OCI-M2 (cell line): ENCODE results near the gene GINS1.

Experiments
- DNase-seq: peaks from one replicate; lab custom pipeline; 2025; ENCODE audit not compliant: unreplicated experiment; lab: John Stamatoyannopoulos, UW

Gene GINS1

DNA sequence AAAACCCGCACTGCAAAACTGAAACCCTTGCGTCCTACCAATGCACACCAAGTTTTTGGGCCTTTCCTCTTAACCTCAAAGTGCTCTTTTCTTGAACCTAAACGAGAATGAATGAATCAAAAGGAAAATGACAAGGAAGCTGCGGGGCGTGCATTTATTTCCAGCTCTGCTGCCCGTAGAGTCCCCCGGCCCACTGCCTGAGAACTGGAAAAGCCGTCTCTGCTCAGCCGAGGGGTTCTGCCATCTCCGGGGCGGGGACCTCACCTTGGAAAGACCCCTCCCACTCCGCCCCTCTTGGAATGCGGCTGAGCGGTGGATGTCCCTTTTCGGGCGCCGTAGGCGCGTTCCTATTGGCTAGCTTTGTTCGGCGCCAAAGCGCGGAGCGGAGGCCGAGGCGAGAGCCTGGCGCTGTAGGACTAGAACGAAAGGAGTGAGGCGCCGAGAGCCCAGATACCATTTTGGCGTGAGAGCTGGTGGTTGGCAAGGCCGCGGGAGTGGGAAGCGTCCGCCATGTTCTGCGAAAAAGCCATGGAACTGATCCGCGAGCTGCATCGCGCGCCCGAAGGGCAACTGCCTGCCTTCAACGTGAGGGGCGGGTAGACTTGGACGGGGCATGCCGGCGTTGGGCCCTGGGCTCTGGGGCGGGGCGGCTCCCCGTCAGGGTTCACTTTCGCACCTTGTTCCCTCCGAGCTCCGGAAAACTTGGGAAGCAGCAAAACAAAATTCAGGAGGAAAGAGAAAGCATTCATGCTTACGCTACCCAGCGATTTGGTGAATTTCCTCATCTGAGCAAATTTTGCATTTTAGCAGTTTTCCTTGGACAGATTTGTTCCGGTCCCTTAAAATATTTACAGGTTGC, at the start of gene GINS1:
Gene GINS1, plus strand, starts transcription at position 363 of the 859 bp plus-strand sequence. Its CDS starts 148 bp downstream, at position 511.
- peak; percentile 68 for DNase-seq

DNA sequence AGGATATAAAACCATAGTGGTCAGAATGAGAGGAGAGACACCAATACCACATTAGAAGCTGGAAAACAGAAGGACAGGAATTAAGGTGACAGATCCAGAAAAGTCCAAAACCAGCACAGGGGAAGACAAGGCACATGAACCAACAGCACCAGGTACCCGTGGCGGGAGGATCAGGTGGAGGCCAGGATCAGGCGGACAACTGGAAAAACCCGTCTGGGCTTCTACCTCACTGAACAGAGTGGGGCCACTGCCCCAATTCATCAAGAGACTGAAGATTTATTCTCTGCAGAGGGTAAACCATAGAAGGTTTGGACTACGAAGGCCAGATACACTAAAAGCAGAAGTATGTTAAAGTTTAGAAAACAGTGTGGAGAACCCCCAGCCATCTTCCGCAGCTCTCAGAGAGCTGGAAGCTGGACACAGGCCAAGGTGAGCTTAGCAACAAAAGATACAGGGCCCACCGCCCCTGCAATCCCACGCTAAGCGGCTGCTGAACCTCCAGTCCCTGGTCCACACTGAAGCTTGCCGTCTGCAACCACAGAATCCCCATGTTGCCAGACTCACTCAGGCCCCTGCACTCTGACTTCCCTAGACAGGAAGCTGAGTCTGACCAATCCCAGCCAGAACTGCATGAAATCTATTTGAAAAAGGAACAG, 46.7 kb upstream of the GINS1 start:
- DNase-seq, result no peak

DNA sequence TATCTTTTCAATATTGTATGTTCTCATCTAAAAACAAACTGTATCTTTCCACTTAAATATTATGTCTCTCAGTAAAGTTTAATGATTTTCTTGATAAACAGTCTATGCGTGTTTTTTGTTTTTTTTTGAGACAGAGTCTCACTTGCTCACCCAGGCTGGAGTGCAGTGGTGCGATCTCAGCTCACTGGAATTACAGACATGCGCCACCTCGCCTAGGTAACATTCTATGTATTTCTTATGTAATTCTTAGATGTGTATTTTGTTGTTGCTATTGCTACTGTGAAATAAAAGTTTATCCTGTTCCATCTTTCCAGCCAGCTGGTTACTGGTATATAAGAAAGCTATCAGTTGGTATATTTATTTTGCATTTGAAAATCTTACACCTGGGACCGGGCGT, 46.2 kb upstream of the GINS1 start:
- no peak for DNase-seq

DNA sequence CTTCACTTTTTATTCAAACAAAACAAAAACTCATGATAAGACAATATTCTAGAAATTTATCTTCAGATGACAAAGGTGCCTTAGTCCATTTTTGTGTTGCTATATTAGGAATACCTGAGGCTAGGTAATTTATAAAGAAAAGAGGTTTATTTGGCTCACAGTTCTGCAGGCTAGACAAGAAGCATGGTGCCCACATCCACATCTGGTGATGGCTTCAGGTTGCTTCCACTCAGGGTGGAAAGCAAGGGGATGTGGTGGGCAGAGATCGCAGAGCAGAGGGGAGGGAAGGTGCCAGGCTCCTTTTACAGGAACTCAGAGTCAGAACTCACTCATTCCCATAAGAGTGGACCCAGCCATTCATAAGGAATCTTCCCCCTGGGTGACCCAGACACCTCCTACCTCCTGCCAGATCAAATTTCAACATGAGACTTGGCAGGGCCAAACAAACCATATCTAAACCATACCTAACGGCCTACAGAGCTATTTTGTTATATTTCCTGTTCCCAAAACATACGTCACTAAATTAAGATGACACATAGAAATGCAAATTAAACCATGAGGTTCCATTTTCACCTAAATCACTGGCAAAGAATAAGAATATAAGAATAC, 43.2 kb upstream of the GINS1 start:
- DNase-seq, result no peak

DNA sequence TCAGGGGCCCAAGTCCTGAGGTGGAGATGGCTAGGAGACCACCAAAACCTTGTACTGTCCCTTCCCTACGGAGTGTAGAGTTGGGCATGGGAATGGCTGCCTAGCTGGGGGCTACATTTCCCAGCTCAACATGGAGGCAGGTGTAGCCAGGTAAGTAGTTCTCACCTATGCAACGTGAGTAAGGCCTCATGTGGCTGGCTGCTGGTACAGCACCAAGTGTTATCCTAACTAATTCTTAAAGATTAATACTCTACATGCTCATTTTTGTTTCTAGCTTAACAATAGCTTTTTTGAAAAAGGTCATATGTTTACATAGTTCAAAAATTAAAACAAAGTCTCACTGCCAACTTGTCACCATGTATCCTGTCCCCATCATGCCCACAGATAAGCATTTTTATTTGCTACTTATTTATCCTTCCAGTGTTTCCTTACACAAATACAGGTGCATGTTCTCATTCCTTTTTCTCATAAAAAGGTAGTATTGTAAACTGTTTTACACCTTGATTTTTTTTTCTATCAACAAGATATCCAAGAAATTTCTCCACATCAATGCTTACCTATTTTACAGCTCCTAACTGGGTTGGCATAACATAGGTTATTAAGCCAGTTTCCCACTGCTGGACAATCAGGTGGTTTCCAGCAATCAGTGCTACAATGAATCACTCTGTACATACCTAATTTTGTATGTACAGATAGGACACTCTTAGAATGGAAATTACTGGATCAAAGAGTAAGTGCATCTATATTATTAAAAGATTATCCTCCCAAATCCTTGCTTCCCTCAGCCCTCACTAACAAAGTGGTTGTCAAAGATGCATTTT, 42.4 kb upstream of the GINS1 start:
- DNase-seq, result no peak

DNA sequence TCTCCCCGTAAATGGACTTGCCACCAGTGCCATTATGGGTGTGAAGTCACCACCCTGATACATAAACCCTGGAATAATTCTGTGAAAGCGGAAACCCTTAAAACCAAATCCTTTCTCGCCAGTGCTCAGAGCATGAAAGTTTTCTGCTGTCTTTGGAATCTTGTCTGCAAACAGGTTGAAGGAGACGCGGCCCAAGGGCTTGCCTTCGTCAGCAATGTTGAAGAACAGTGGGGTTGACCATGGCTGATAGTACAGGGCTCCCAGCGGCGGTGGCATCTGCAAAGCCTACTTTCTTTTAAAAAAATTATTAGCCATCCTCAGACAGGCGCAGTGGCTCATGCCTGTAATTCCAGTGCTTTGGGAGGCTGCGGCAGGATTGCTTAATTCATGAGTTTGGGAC, 38.9 kb upstream of the GINS1 start:
- no peak for DNase-seq

DNA sequence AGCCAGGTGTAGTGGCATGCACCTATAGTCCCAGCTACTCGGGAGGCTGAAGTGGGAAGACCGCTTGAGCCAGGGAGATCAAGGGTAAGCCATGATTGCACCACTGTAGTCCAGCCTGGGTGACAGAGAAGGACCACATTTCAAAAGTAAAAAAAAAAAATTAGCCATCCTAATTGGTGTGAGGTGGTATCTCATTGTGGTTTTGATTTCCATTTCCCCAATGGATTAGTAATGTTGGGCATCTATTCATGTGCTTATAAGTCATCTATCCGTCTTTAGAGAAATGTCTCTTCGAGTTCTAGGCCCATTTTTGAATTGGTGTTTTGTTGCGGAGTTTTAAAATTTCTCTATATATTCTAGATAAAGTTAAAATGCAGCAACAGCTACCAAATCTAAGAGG, 38.5 kb upstream of the GINS1 start:
- no peak for DNase-seq

DNA sequence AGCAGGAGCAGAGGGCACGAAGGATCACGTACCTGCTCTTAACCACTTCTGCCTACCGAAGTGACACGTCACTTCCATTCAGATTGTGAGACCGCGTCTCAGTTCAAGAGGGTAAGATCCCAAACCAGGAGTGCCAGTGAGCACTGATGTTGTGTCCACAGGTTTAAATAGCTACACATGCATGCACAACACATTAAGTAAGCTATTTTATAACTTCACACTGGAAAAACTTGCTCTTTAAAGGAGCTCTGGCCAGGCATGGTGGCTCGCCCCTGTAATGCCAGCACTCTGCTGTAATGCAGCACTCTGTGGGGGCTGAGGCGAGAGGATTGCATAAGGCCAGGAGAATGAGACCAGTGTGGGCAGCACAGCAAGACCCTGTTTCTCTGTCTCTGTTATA, 37.9 kb upstream of the GINS1 start:
- DNase-seq, result no peak

DNA sequence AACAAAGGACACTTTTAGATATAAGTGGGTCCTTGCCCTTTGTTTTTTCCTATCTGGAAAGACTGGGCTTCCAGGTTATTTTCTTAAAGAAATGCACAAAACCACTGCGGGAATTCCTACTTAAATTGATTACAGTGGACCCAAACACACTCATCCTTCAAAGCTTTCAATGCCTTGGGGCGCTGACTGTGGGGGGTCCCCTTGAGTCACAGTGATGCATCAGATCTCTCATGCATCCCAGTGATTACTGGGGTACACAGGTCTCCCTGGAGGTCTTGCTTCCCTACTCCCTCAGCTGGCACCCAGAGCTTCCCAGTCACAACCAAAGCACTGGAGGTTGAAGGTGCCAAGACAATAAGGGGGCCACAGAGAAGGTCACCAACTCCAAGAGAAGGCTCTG, 37.5 kb upstream of the GINS1 start:
- DNase-seq, result no peak

DNA sequence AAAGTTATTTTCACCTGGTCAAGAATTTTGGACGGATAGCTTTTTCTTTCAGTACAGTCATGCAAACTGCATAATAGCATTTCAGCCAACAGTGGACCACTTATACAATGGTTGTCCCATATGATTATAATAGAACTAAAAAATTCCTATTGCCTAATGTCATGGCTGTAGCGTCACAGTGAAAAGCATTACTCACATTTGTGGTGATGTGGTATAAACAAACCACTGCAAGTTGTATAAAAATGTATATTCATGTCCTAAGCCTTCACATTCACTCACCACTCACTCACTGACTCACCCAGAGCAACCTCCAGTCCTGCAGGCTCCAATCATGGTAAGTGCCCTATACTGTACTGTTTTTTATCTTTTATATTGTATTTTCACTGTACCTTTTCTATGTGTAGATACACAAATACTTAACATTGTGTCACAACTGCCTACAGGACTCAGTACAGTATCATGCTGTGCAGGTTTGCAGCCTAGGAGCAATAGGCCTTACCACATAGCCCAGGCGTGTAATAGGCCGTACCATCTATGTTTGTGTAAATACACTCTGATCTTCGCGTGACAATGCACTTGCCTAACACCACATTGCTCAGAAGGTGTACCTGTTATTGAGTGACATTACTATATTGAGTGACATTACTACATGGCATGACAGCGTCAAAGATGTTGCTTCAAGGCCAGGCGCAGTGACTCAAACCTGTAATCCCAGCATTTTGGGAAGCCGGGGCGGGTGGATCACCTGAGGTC, 34.7 kb upstream of the GINS1 start:
- DNase-seq, result no peak

DNA sequence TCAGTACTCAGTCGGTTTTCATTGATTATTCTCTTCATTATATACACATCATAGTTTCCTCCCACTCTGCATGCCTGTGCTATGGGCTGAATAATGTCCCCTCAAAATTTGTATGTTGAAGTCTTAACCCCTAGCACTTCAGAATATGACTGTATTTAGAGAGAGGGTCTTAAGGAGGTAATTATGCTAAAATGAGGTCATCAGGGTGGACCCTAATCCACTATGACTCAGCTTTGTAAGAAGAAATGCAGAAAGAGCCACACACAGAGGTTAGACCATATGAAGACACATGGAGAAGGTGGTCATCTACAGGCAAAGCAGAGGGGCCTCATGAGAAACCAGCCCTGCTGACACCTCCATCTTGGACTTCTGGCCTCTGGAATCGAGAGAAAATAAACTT, 32.6 kb upstream of the GINS1 start:
- no peak for DNase-seq

DNA sequence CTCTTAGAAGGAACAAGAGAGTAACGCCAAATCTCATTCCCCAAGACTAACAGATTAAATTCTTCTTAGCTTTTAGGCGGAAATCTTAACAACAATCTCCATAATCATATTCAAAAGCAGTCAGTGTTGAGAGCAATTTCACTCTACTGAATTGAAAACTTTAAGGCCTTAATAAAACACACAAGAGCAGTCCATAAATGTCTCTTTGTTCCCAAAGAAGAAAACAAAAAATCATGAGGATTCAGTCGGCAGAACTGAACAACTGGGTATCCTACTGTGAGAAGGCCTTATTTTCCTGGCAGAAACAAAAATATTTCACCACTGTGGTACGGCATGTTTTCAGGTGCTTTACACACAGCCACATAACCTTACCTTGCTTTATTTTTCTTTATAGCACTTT, 31.2 kb upstream of the GINS1 start:
- DNase-seq, result no peak

DNA sequence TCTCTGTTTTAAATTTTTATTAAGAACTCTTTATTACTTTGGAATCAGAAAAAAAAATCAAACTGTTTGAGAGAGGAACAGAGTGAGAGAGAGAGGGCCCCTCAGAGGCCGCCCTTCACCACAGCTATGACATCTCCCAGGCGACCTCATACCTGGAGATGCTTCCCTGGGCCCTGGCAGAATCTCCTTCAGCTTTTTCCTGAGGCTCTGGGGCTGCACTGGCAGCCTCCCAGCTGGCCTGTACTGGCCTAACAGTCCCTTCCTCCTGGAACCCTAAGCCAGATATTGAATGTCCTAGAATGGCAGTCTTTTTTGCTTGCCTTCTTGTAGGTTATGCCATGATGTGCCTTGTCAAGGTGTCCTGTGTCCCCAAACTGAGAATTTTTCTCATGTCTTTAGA, 30.6 kb upstream of the GINS1 start:
- DNase-seq, result no peak

DNA sequence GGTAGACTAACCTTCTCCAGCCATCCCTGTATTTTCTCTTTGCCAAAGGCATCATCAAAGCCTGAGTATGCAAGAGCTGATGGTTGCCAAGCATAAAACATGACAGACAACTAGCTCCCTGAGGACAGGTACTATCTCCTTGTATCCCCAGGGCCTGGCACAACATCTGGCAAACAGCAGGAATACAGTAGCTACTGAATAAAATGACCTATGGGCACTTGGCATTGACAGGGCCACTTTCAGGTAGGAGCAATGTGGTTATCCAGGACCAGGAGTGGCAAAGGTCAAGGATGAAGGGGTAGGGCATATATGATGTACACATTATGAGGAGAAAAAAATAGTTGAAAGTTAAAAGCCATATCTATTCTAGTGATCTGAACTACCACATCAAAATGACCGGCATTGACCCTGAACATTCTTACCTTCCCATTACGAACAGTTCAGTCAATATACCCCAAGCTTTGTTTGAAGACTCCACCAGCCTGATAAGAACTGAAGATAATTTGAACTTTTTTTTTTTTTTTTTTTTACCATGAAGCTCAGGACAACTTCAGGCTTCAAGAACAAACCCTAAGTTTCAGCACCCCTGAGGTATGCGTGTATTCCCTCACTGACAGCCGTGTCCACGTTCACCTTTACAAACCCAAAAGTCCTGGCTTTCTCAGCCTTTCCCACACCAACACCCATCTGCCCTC, 29.1 kb upstream of the GINS1 start:
- DNase-seq, result no peak

DNA sequence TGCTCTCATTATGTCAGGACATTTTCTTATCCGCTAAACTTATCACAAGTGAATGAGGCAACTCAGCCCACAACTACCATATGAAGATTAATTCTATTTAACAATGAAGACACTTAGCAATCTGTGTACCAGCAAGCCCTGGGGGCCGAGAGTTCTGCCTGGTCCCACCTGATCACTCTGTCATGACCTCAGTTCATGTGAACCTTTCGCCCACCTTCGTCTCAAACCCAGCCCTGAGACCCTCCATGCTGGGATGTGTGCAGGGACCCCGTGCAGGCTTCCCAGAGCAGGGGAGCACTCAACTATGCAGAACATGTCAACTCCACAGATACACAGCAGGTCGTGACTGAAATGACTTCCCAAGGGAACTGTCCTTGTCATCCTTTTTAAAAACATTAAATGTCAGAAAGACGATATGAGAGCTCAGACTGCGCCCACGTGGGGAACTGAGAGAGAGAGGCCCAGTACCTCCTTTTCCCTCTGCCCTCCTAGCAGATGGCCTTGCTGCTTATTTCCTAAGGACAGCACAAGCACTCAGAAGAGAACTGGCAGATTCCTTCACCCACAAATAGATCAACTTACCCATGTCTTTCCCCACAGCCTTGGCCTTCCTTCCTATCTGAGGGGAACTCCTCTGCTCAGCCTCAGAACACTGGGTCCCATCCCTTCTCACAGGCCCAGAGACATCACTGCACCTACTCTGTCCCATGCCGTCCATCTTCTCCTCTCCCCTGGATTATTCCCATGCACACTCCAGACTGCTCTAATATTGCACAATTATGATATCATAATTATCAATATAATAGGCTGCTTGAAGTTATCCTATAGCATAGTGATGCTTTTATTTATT, 28.4 kb upstream of the GINS1 start:
- DNase-seq, result no peak

DNA sequence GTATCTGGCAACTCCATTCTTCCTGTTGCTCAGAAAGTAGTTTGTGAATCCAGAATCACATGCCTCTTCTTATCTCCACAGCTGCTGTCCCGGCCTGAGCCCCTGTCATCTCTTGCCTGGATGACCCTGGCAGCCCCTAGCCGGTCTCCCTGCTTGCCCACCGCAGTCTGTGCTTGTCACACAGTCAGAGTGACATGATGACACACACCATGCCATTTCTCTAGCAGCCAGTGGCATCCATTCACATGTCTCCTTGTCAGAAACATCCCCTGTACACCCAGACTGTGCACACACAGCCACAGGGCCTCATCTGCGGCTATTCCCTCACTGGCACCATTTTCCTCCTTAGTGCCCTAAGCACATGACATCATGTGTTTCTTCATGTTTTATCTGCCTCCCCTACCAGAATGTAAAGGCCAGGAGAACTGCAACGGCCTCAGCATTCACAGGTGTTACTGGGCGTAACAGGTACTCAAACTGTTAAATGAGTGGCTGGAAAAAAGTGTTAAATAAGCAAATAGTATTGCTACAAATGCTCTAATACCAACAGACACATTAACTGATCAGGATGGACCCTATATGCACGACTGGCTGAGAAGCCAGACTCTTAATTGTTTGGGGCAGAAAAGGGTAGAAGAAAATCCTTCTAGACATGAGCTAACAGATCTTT, 26.4 kb upstream of the GINS1 start:
- DNase-seq, result no peak

DNA sequence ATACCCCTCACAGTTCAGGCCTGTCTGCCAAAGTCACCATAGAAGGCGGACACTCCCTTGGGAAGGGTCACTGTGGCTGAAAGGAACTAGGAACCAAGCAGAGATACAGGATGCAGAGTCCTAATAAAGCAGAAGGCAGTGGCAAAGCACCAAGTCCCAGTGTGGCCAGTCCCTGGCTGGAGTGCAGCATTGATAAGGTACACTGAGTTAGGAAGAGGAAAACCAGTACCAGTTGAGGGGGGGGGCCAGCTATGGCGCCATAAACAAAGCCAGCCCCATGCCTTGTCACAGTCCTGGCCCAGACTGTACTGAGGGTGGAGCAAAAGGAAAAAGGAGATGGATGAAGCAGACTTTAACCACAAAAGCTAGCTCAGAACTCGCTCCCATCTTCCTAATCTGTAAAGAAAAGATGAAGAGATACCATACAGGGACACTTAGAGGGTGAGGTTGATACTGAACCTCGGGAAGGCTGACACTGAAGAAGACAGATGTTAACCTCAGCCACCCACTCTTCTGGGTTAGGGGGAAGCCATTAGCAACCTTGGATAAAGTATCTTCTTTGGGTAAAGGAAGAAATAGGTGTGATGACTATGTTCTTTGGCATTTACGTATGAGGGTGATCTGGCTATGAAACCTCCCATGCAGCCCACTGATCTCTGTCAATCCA, 24.6 kb upstream of the GINS1 start:
- no peak for DNase-seq

DNA sequence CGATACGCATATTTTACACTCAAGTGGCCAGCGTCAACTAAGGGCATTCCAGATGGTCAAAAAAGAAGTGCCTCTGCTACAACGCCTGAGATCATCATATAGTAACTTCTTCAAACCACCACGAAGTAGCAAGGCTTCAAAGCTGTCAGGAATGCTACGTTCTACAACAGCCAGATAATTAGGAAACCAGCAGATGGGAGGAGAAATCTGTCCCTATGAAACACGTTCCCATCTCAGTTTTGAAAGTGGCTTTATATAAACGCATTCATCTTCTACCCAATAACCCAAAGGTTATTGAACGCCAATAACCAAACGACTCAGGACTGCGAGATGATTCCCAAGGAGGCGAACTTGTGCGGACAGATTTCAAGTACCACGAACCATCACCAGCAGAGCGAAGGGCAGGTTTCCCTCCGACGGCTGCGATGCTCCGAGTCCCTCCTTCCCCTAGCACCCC, 18.0 kb upstream of the GINS1 start:
- DNase-seq, result no peak
